ENCODE results near the gene ZNF678.

GRCh38 chr1:227587968-227588367 lies 24.6 kb downstream of the ZNF678 start:
- TF ChIP-seq CTCF (IDR thresholded peaks at IDR 0.05 in 4 of 5, conservative IDR thresholded peaks at IDR 0.05 in 1 of 5): no peak
- TF ChIP-seq POLR2A (IDR thresholded peaks at IDR 0.05): no peak
